ENCODE data around the gene HSPA12A. TPM values are rescaled to one million over a fixed set of nuclear protein-coding genes. Genes with fewer than 3 reads are reported as not detected.

Gene HSPA12A
- total and polyA plus RNA-seq, 9 of the 15 experiments (the other 6 are each of a cell fraction or from before 2014, with no cell fraction given), result 0.01 to 0.18 (median 0.04) TPM; not detected in 4

GRCh38 chr10:116772909-116773705, 30.7 kb upstream of the HSPA12A start:
- intact Hi-C loops (cut with micrococcal nuclease) (no loop called here), in situ Hi-C loops (cut with MboI) (no loop called here)
- FAIRE-seq (no peak), DNase-seq (ENCODE audit: extremely low read depth in 1 of 4, low spot score in 3 of 4) (no peak), ATAC-seq (no peak)
- Histone ChIP-seq H2AFZ (ENCODE audit: low read depth, low read length) (no peak overlapping the region), H3K27me3 (ENCODE audit: control insufficient read depth in 2 of 2, insufficient read depth in 2 of 2, low read length in 2 of 2) (peaks cover 0 to 35% of the 10 kb centered on the region in 2 experiments; a peak in 3 of 5 replicates), H3K79me2 (ENCODE audit: control insufficient read depth, insufficient read depth, low read length) (no peaks in the 10 kb centered on the region), H3K9me1 (ENCODE audit: control insufficient read depth, insufficient read depth, low read length) (no peaks in the 10 kb centered on the region), H3K4me2 (ENCODE audit: insufficient read depth, low read length) (no peak overlapping the region), H3K36me3 (ENCODE audit: control insufficient read depth, insufficient read depth, low read length) (no peaks in the 10 kb centered on the region), H3K9me3 (replicated peaks; ENCODE audit: control insufficient read depth, insufficient read depth, low read depth, low read length) (no peaks in the 10 kb centered on the region), H3K4me3 (no peak overlapping the region), H3K9ac (ENCODE audit: insufficient read depth in 1 of 2, low read depth in 2 of 2, low read length in 2 of 2) (no peak overlapping the region), H3K4me1 (replicated peaks in 1 of 2; ENCODE audit: control insufficient read depth in 2 of 2, insufficient read depth in 2 of 2, low read length in 2 of 2) (no peaks in the 10 kb centered on the region; a peak in 1 of 5 replicates), H4K20me1 (replicated peaks; ENCODE audit: control insufficient read depth, insufficient read depth, low read length) (no peaks in the 10 kb centered on the region), H3K27ac (ENCODE audit: extremely low read depth, low read depth, low read length) (no peak overlapping the region)
- ChIA-PET POLR2A (interaction anchor here (0.6 kb wide), 1 partner anchor 106 kb away, joined by 3 read pairs; no protein-coding TSS in a partner anchor), CTCF (ENCODE audit: low intra/inter-chr PET ratio) (no interaction called here)
- WGBS (ENCODE audit: insufficient coverage, low coverage, missing lambda C conversion rate), result 3% methylated on average over 5 of the region's 7 CpGs
- TF ChIP-seq CBX1 (IDR thresholded peaks at IDR 0.05; ENCODE audit: low read depth) (no peak), PHF8 (IDR thresholded peaks at IDR 0.05; ENCODE audit: borderline replicate concordance, low read length) (no peak), TRIM24 (IDR thresholded peaks at IDR 0.05) (no peak)
- BruUV-seq (replicated peaks), result no TSS peak

GRCh38 chr10:116771959-116772585, 29.7 kb upstream of the HSPA12A start:
- ATAC-seq (no peak), DNase-seq (ENCODE audit: extremely low read depth in 1 of 4, low spot score in 3 of 4) (no peak), FAIRE-seq (no peak)
- H3K27me3 ChIP-seq (ENCODE audit: control insufficient read depth in 2 of 2, insufficient read depth in 2 of 2, low read length in 2 of 2), result peaks cover 0 to 35% of the 10 kb centered on the region in 2 experiments; a peak in 3 of 5 replicates
- H3K4me2 ChIP-seq (ENCODE audit: insufficient read depth, low read length), result no peak overlapping the region
- in situ Hi-C loops (cut with MboI) (no loop called here), intact Hi-C loops (cut with micrococcal nuclease) (no loop called here)
- no peaks in the 10 kb centered on the region for H3K9me1 ChIP-seq (ENCODE audit: control insufficient read depth, insufficient read depth, low read length)
- 2% methylated on average over 4 of the region's 9 CpGs for WGBS (ENCODE audit: insufficient coverage, low coverage, missing lambda C conversion rate)
- no peaks in the 10 kb centered on the region for H3K79me2 ChIP-seq (ENCODE audit: control insufficient read depth, insufficient read depth, low read length)
- no peak overlapping the region for H3K9ac ChIP-seq (ENCODE audit: insufficient read depth in 1 of 2, low read depth in 2 of 2, low read length in 2 of 2)
- POLR2A ChIA-PET, result no interaction called here
- no peaks in the 10 kb centered on the region for H4K20me1 ChIP-seq (replicated peaks; ENCODE audit: control insufficient read depth, insufficient read depth, low read length)
- H3K27ac ChIP-seq (ENCODE audit: extremely low read depth, low read depth, low read length), result no peak overlapping the region
- H3K36me3 ChIP-seq (ENCODE audit: control insufficient read depth, insufficient read depth, low read length), result no peaks in the 10 kb centered on the region
- H2AFZ ChIP-seq (ENCODE audit: low read depth, low read length), result no peak overlapping the region
- CTCF ChIA-PET (ENCODE audit: low intra/inter-chr PET ratio), result no interaction called here
- no TSS peak for BruUV-seq (replicated peaks)
- H3K9me3 ChIP-seq (replicated peaks; ENCODE audit: control insufficient read depth, insufficient read depth, low read depth, low read length), result no peaks in the 10 kb centered on the region
- no peak overlapping the region for H3K4me3 ChIP-seq
- H3K4me1 ChIP-seq (replicated peaks in 1 of 2; ENCODE audit: control insufficient read depth in 2 of 2, insufficient read depth in 2 of 2, low read length in 2 of 2), result no peaks in the 10 kb centered on the region; a peak in 1 of 5 replicates
- TF ChIP-seq, protein P1, sequence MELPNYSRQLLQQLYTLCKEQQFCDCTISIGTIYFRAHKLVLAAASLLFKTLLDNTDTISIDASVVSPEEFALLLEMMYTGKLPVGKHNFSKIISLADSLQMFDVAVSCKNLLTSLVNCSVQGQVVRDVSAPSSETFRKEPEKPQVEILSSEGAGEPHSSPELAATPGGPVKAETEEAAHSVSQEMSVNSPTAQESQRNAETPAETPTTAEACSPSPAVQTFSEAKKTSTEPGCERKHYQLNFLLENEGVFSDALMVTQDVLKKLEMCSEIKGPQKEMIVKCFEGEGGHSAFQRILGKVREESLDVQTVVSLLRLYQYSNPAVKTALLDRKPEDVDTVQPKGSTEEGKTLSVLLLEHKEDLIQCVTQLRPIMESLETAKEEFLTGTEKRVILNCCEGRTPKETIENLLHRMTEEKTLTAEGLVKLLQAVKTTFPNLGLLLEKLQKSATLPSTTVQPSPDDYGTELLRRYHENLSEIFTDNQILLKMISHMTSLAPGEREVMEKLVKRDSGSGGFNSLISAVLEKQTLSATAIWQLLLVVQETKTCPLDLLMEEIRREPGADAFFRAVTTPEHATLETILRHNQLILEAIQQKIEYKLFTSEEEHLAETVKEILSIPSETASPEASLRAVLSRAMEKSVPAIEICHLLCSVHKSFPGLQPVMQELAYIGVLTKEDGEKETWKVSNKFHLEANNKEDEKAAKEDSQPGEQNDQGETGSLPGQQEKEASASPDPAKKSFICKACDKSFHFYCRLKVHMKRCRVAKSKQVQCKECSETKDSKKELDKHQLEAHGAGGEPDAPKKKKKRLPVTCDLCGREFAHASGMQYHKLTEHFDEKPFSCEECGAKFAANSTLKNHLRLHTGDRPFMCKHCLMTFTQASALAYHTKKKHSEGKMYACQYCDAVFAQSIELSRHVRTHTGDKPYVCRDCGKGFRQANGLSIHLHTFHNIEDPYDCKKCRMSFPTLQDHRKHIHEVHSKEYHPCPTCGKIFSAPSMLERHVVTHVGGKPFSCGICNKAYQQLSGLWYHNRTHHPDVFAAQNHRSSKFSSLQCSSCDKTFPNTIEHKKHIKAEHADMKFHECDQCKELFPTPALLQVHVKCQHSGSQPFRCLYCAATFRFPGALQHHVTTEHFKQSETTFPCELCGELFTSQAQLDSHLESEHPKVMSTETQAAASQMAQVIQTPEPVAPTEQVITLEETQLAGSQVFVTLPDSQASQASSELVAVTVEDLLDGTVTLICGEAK (IDR thresholded peaks at IDR 0.05), result no peak
- TF ChIP-seq, protein P1 (CRISPR knock-in tag; IDR thresholded peaks at IDR 0.05), result no peak

Data from K562 (cell line).